ENCODE results near the gene GSG1L.

GSG1L gene

GRCh38 chr16:28052274-28053128 lies 11.0 kb downstream of the GSG1L start:
- H3K27ac ChIP-seq, result no peak overlapping the region
- TF ChIP-seq CTCF (conservative IDR thresholded peaks at IDR 0.05) (no peak), ZFX (IDR thresholded peaks at IDR 0.05) (no peak)

- H3K27ac ChIP-seq, result no peak overlapping the region
- TF ChIP-seq ZFX (IDR thresholded peaks at IDR 0.05), result no peak
Observed at GRCh38 chr16:28051486-28051885, 12.0 kb downstream of the GSG1L start.

GRCh38 chr16:28042811-28043210 lies 20.7 kb downstream of the GSG1L start:
- no peak overlapping the region for H3K27ac ChIP-seq
- no peak for TF ChIP-seq CTCF (conservative IDR thresholded peaks at IDR 0.05)
- no peak for TF ChIP-seq ZFX (IDR thresholded peaks at IDR 0.05)

GRCh38 chr16:28041615-28042014 lies 21.9 kb downstream of the GSG1L start:
- no peak overlapping the region for H3K27ac ChIP-seq
- TF ChIP-seq CTCF (conservative IDR thresholded peaks at IDR 0.05) (no peak), ZFX (IDR thresholded peaks at IDR 0.05) (no peak)

GRCh38 chr16:28040039-28040438 lies 23.5 kb downstream of the GSG1L start:
- TF ChIP-seq CTCF (conservative IDR thresholded peaks at IDR 0.05), result no peak
- TF ChIP-seq ZFX (IDR thresholded peaks at IDR 0.05), result no peak
- no peak overlapping the region for H3K27ac ChIP-seq

- no peak for TF ChIP-seq CTCF (conservative IDR thresholded peaks at IDR 0.05)
- no peak for TF ChIP-seq ZFX (IDR thresholded peaks at IDR 0.05)
- H3K27ac ChIP-seq, result no peak overlapping the region
Observed at GRCh38 chr16:28039493-28039892, 24.0 kb downstream of the GSG1L start.

- TF ChIP-seq ZFX (IDR thresholded peaks at IDR 0.05), result no peak
- no peak for TF ChIP-seq CTCF (conservative IDR thresholded peaks at IDR 0.05)
- H3K27ac ChIP-seq, result no peak overlapping the region
Observed at GRCh38 chr16:28038409-28038808, 25.1 kb downstream of the GSG1L start.

Measured in C4-2B (cell line).